ENCODE measurements around the gene SMURF2.

Gene SMURF2

GRCh38 chr17:64536913-64537312 is 125.2 kb downstream of the SMURF2 start:
- no peak for DNase-seq

GRCh38 chr17:64535357-64535756 is 126.8 kb downstream of the SMURF2 start:
- DNase-seq = no peak

DNA sequence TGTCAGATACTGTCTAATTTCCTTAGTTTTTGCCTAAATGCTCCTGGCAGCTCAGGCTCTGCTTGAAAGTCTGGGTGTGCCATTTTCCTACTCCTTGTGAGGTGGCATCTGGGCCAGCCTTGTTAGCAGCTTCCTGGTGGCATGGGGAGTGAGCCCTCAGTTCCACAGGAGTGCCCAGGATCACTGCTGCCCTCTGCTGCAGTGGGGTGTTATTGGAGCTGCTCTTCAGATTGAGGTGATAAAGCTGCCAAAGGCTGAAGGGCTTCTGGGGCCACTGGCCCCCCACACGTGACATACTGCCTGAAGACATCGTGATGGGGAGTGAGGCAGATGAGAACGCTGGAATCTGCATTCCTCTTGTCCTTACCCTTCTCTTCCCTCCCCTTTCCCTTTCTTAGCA is 127.9 kb downstream of the SMURF2 start:
- no peak for DNase-seq

GRCh38 chr17:64533784-64534183 is 128.3 kb downstream of the SMURF2 start:
- DNase-seq = no peak

DNA sequence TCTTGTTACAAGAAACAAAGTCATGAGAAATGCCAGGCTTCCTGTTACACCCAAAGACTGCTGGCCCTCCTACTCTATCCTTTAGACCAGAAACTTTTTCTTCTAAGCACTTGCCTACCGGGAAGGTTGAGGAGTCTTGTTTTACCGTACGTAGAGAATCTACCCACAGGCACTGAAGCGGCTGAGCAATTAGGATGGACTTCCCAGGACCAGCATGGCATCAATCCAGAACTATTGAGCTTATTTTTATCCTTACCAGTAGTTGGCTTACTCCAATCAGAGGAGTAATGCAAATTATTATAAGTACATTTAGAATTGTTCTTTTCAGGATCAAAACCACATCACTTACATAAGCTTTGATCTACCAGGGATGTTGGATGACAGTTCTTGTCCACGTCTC is 129.7 kb downstream of the SMURF2 start:
- DNase-seq = no peak

DNA sequence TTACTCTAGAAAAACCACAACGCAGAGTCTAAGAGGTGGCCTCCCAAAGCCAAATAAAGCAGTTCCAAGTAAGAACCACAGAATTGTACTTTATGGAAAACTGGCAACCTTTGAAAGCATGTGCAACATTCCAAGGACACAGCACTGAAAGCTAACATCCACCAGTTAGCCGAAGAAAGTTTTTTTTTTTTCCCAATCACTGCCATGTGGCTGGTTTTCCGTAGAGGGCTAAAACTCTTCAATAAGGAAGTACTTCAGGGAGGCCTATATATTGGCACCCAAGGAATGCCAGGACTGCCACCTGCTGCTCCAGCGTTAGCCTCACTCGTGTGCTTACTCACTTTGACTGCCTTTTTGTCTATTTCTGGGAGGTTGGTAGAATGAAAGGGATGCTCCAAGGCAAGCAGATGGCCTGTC is 130.1 kb downstream of the SMURF2 start:
- DNase-seq = no peak

GRCh38 chr17:64529221-64529620 is 132.9 kb downstream of the SMURF2 start:
- DNase-seq = no peak

- no peak for DNase-seq
These were observed 134.2 kb downstream of the SMURF2 start for GRCh38 chr17:64527914-64528313.

DNA sequence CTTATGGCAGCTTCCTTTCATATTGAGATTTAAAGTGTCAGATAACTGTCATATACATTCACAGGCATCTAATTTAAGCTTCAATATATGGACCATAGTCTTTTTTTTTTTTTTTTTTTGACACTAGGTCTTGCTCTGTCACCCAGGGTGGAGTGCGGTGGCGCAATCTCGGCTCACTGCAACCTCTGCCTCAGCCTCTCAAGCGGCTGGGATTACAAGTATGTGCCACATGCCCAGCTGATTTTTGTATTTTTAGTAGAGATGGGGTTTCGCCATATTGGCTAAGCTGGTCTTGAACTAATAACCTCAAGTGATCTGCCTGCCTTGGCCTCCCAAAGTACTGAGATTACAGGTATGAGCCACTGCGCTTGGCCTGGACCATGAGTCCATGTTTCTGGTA is 141.7 kb downstream of the SMURF2 start:
- DNase-seq = no peak

GRCh38 chr17:64519601-64520000 is 142.5 kb downstream of the SMURF2 start:
- no peak for DNase-seq

GRCh38 chr17:64515829-64516228 is 146.3 kb downstream of the SMURF2 start:
- DNase-seq = no peak

DNA sequence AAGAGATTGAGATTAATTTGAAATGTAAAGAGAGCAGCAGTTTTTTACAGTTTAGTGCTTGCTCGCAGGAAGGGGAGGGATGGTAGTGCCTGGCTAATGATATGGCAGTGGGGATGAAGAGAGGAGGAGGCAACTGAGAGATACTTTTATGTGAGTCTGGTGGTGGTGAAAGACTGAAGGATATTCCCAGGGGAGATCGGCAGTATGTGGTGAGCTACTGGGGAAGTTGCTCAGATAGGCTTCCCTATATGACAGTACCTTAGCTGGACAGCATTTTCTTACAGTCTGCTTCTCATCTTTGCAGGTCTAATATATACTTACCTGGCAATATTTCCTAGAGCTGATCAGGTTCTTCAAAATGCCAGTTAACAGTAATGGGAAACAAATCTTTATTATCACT is 146.7 kb downstream of the SMURF2 start:
- DNase-seq = no peak

- no peak for DNase-seq
These were observed 152.9 kb downstream of the SMURF2 start for GRCh38 chr17:64509179-64509578.

DNA sequence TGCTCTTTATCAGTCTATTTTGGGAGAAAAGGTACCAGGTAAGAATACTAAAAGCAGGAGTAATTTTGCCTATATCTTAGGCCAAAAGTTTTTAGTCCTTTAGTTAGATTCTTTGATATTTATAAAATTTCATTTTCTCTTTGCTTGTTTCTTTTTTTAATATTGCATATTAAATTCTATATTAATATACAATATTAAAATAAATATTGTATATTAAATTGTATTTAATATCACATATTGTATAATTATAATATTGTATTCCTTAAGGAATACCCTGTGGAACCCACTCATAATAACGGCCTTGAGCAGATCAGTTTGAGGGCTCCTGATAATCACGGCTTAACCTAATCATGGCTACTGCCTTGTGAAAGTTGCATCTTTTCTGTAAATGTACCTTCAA is 153.4 kb downstream of the SMURF2 start:
- no peak for DNase-seq

- DNase-seq = peak; percentile 51 to 83
These were observed 154.7 kb downstream of the SMURF2 start for GRCh38 chr17:64507413-64507782.

DNA sequence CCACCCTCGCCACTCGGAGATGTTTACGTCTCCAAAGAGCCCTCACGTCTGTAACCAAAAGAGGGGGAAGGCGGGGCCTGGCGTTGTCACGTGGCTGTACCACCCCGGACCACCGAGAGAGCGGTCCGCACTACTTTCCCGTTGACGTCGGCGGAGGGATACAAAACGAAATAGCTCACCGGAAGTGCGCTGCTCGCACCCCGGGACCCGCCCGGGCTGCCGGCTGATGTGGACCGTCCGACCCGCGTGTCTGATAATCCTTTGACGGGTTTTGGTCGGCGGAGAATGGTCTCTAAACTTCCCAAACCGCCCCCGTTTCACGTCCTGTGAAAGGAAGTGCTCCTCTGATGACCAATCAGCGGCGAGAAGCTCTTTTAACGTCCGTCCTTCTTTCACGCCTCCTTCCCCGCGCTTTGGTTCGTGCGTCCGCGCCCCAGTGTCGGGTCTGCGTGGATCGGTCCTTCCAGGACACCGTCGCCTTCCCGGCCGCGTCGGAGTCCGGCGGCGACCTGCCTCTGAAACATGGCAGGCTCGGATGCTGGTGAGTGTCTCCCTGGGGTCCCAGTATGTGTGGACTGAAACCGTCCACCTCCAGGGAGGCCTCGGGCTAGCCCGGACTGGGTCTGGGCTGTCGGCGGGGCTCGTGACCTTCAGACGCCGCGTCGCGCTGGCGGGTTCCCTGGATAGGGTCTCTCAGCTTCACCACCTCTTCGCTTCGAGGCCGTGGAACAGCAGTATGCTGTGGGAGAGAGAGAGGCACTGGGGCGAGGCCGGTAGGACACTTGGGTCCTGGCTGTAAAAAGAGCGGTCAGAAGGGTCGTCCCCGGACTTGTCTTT is 155.3 kb downstream of the SMURF2 start, which contains the start of gene CEP95:
Gene CEP95 (plus strand): TSS at position 402 of the 837 bp plus-strand sequence. CDS start 121 bp downstream, at position 523.
- peak in 1 of 2 donors; percentile 97 for DNase-seq

GRCh38 chr17:64506201-64506575 is 155.9 kb downstream of the SMURF2 start, which contains the start of gene DDX5:
Gene DDX5 (minus strand): TSS chr17:64506289. CDS start chr17:64506119, 170 bp downstream.
- DNase-seq = peak; percentile 98

DNA sequence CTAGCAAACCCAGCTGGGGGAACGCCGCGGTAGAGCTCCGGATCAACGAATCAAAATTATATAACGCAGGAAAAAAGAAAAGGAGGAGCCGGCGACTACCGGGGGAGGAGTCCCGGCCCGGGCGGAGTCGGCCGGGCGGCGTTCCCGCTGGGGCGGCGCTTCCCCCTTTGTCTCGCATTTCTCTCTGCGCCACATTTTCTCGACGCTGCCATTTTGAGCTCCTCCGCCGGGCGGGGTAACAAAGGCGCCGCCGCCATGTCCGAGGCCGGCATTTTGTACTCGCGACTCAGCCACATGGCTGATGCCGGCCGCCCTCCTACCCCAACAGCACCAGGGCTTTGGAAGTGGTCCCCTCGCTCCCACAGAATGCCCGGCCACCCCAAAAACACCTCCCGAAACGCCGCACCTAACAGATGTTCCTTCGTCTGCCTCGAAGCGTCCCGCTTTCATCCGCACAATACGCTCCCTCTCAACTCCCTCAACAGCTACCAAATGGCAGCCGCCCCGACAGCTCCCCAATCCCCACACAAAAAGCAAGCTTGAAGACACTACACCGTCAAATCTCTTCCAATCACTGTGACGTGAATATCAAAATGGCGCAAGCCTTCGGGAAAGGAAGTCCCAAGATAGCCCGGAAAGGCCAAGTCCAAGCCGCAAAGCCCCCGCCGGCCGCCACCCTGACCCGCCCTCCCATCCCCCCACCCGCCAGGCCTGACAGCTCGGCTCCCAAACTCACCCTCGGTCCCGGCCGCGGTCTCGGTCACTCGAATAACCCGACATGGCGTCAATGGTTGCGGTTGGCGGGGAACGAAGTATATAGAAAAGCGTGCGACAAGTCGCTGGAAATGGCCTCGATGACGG is 156.5 kb downstream of the SMURF2 start:
- DNase-seq = peak; percentile 91 to 92

DNA sequence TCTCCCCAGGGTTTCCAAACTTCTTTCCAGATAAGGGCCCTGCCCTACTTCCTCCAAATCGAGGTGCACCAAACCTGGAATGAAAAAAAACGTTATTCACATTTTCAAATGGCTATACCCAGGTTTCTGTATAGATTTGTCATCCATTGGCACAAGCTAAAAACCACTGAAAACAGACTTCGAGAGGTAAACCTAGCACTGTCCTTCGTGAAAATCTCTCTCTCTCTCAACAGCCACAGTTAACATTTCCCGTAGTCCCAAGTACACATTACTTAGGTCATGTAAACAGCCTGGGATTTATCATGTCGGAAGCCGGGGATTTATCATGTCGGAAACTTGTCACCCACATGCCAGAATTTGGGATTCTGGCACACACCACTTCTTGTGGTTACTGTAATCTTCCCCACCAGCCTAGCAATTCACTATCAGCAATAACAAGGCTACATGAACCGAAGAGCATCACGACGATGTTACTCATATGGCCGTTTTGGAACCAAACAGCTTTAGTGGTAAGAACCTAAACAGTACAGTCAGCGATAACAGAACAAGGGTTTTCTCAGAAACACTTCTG is 157.3 kb downstream of the SMURF2 start:
- no peak for DNase-seq

DNA sequence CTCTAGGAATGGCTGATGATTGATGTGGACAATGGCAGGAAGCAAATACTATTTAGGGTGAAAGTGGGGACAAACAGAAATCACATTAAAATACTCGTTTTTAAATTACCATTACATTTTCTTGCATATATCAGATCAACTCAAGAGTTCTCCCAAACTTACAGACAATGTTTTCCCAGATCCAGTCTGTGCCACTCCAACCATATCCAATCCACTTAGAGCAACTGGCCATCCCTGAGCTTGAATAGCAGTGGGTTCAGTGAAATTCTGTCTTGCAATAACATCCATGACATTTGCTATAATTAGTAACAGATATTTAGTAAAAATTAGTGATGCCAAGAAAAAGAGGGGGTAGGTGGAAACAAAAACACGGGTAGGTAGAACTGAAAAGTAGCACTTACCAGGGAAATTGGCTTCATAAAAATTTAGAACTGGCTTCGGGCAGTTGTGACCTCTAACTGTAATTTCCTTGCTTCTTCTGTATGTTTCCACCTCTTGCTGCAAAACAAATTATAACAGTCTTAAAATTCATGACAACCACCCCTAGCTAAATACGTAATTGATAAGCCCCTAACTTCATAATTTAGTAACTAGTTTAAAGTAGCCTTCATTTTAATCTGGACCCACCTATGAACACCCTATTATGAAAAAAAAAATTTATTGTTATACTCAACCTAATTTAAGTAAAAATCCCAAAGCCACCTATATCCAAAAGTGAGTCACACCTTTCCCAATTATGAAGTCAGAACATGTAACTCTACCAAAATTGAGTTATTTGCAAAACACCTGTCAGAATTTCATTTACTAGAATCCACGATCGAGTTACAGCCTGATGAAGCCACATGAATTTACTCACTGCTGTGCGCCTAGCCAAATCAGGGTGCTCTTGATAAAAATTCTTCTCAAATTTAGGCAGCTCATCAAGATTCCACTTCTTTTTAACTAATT is 158.0 kb downstream of the SMURF2 start:
- DNase-seq = peak in 1 of 2 donors; percentile 14

GRCh38 chr17:64503341-64503740 is 158.8 kb downstream of the SMURF2 start:
- DNase-seq = peak in 1 of 2 donors; percentile 15

DNA sequence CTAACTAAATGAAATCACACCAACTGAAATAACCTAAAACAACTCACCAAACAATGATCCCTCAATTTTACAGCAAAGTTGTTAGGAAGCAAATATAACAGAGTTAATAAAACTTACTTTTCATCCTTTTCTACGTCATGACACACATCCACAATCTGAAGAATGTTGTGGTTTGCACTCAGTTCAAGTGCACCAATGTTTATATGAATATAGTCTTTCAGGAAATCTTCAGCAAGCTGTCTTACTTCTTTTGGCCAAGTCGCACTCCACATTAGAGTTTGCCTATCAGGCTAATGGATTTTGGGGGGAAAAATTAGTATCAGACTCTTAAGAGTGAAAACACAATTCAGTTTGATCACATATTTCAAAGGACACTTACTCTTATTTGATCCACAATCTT is 159.3 kb downstream of the SMURF2 start:
- peak in 1 of 2 donors; percentile 13 for DNase-seq

All from CD4-positive, alpha-beta T cell treated with Interleukin-4 for 1 hour (primary cell).